HG03159 (cell line): Measurements from ENCODE around the gene RAP2A.

Experiments used
- ATAC-seq: cut with Tn5 transposase; IDR thresholded peaks from one replicate; pipeline ENCODE4 v1.9.1; 2021; ENCODE audit warnings: mild to moderate bottlenecking, moderate library complexity; ENCODE audit not compliant: unreplicated experiment

RAP2A gene

GRCh38 chr13:97422118-97423054, 11.6 kb upstream of the RAP2A start:
- no peak for ATAC-seq

DNA sequence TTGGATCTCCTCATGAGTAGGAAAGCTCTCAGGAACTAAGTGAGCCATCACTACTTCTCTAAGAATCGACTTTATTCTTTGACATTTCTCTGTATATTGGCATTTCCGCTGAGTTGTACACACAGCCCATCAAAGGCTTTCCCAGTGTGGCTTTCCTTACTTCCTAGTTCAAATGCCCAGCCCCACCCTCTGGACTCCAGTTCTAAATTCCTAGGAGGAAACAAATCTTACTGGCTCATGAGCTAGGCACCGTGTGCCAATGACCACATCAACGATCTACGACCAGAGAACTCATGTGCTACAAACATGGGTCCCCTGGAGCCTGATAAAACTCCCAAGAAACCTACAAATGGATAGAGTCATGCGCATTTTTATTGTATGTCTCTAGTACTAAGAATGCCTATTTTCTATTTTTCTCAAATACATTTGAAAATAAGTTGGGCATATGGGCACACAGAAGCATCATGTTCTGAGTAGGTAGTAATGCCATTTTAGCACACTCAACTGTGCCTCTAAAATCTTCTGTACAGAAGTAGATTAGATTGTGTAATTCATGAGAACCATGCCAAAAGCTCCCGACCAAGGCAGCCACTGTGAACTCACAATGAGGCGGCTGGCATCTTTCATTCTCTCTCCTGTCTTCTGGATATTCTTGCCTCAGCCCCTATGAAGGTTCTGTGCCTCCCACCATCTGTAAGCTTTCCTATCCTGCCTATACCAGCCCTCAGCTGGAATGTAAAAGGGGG, 10.5 kb upstream of the RAP2A start:
- no peak for ATAC-seq

- ATAC-seq: no peak
Observed at GRCh38 chr13:97425590-97425989, 8.4 kb upstream of the RAP2A start.

GRCh38 chr13:97426695-97427094, 7.3 kb upstream of the RAP2A start:
- ATAC-seq: no peak

GRCh38 chr13:97429681-97430081, 4.3 kb upstream of the RAP2A start:
- ATAC-seq: no peak

- ATAC-seq: no peak
Observed at GRCh38 chr13:97430296-97430695, 3.7 kb upstream of the RAP2A start.

DNA sequence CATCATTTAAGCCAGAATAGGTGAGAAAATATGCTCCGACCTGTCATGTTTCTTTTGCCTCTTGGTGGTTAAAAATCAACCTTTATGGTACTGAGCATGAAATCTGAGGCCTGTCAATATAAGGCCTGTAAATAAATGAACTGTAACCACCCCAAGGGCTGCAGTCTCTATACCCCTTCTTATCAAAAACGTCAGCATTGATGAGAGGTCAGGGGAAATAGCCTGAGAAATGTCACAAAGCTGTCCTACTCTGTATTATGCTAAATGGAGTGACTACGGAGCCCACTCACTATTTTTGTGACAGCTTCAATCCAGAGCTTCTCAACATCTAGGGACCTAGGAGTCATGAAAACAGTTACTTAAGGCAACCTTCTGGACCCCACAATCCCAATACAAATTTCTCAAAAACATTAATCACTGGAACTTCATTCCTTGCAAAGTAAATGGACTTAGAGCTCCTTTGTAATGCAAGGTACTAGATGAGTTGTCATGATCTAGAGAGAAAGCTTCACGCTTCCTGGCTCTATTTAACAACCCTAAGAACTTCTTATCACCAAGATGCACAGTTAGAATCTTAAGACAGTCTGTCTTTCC, 2.7 kb upstream of the RAP2A start:
- ATAC-seq: no peak

DNA sequence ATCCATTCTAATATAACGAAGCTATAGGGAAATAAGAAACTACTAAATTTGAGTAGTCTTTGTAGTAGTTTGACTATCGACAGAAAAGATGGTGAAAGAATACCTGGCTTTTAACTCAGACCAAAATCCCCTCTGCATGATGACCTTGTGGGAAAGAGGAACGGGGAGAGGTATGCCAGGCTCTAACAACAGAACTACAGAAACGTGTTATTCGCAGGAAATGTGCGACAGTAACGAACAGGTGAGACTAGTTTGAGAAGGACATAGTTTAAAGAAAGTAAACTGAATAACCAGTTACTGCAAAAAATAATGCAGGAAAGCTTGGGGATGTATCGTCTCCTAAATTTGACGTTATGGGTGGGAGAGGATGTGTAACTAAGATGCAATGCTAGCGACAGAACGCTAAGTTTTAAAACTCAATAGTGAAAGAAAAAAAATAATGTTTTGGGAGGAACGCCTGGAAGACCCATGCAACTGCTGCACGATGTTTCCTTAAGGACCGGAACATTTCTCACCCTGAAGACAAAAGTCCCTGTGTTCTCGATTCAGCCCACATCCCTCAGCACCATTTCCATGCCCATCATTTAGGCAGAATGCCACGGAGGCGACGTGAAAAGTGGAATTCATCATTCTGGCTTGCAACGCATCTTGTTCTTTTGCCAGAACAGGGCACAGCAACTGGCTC, 1.6 kb upstream of the RAP2A start:
- no peak for ATAC-seq

DNA sequence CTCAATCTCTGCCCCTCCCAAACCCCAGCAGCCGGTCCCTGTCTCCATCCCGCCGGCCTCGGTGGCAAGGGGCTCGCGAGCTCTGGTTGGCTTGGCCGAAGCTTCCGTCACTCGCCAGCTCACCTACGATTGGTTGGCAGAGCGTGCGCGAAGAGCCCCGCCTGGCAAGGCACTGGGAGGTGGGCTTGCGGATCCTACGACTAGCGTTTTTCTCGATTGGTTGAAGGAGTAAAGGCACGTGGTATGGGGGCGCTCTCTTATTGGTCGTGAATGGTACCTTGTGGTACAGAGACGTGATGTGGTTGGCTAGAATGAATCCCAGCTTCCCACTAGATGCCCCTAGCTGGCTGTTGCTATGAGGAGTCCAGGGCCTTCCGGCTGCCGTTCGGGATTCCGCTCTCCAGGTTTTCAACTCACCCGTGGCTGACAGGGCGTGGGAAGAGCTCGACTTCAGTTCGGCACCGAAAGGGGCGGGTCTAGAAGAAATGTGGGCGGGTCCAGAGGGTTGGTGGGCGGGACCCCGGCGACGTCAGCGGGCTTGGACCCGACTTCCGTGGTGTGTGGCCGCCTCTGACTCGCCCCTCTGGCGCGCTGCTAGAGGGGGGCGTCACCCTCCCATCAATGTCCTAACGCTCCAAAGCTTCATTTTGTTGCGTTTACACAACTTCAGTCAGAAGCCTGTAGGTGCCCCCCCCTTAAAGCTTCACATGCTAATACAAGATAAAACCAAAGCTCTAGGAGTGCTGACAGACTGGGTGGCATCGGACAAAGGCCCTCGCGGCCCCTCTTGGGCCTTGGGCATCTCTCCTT, 847 bp upstream of the RAP2A start:
- ATAC-seq: peak; percentile 84

DNA sequence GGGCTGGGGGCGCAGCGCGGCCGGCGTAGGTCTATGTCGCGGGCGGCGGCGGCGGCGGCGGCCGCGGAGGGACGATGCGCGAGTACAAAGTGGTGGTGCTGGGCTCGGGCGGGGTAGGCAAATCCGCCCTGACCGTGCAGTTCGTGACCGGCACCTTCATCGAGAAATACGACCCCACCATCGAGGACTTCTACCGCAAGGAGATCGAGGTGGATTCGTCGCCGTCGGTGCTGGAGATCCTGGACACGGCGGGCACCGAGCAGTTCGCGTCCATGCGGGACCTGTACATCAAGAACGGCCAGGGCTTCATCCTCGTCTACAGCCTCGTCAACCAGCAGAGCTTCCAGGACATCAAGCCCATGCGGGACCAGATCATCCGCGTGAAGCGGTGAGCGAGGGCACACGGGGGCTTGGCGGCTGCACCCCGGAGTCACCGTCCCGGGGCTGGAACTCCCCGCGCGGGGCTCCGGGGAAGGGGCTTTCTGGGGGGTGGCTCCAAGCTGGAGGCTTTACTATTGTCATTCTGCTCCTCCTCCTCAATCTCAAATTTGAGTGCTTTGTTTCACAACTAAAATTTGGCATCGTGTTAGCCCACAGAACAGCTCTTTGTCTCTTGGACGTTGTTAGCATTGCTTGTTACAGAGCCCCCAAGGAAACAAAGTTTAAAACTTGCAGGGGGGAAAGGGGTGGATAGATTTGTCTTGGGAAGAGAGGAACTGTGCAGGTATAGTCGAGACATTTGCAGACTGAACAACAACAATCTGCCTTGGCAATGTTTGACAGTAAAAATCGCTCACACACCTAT, 630 bp downstream of the RAP2A start:
- ATAC-seq: peak; percentile 1

DNA sequence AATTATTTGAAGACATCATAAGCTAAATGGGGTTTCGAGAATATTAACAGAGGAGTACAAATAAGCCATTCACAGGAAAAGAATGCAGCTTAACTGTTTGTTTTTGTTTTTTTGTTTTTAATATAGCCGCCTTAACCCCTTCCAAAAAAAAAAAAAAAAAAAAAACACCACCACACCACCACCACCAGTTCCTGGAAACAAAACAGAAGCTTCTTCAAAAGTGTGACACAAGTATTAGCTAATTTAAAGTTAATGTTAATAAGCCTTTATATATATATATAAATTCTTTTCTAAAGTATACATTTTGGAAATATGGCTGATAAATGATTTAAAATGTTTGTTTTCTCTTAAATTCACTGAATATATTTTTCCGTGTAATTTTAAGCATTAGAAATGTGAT, 1.4 kb downstream of the RAP2A start:
- ATAC-seq: no peak

DNA sequence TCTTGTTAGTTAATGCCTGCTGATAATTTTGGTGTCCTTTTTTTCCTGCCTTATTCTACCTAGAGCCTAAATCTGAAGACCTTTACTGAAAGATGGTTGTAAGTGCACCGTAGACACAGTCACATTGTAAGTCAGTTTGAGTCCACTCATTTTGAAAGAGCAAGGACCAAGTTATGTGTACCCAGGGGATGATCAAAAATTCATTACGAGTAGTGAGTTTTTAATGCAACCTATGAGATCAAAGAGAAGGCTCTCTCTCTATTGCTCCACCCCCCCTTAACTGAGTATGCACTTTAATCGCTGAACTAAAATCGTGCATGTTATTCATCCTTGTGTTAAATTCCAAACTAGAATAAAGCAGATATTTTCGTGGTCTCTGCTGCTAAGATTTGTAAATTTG, 1.8 kb downstream of the RAP2A start:
- ATAC-seq: no peak

GRCh38 chr13:97436845-97437244, 2.9 kb downstream of the RAP2A start:
- ATAC-seq: no peak

DNA sequence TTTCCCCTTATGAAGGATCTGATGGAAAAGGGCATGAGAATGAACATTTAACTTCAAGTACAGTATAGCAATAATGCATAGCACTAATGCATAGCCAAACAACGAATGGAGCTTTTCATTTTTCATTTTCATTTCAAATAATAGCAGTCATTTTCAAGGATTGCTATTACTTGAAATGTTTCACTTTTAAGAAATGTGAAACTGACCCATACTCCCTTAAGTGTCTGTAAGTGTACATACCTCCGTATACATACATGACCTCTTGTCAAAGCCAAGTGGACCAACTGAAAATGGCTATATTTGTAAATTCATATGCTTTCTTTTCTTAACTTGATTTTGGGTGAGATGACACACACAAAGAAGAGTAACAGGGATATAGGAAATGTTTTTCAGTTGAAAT, 3.8 kb downstream of the RAP2A start:
- ATAC-seq: no peak

- ATAC-seq: no peak
Observed at GRCh38 chr13:97438856-97439595, 5.1 kb downstream of the RAP2A start.

DNA sequence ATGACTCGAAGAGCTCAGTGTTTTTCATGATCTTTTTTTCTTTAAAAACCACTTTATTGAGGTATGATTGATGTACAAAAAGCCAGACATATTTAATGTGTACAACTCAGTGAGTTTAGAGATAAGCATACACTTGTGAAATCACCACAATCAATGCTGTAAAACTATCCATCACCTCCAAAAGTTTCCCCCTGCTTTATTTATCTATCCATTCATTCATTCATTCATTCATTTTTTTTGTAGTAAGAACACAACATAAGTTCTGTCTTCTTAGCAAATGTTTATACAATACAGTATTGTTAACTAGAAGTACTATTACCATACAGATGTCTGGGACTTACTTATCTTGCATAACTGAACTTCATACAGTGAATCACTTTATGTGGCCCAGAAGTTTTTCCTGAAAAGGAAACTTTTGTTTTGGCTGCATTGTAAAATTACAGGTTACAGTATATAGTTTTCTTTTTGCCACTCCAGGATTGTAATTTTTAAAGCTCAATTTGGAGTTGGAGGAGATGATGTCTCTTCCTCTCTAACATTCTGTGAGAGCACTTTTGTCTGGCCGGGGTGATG, 6.7 kb downstream of the RAP2A start:
- ATAC-seq: no peak

DNA sequence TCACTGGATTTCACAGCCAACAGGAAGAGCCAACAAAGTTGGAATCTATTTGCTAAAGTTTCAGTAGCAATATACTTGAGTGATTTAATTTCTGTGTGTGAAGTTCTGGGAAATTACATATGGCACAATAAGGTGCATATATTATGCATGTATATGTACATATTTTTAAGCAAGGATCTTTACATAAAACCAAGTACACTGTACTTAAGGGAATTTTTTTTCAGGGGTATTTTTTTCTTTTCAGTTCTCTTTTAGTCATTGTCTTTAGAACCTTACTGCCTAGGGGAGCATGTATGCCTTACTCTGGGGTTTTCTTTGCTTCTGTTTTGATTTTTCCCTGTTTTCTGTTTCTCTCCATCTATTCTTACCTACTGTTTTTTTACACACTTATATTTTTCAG, 7.4 kb downstream of the RAP2A start:
- no peak for ATAC-seq

DNA sequence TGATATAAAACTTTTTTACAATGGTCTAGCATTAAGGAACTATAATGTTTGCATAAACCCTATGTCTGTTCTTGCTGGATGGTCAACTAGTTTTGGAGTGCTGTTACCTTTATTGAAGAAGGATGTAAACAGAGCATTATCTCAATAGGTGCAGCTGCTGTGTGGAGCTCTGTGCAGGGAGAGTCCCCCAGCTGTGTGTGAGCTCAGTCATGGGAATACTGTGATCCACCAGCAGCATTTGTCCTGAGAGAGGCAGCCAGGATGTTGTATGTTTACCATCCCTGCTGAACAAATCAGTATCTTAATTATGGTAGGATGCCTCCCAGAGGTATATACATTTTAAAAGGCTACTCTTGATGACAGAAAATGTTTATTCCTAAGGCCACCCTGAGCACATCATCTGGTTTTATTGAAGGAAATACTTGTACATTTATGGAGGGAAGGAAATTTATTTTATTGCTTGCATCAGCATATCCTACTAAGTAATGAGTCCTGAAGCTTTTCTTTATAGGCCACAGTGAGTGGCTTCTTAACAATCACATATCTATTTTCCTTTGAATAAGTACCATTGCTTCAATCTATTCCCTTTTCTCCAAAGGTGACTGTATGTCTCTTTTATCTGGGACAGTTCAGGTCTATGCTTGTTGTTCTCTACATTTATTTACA, 11.7 kb downstream of the RAP2A start:
- ATAC-seq: no peak
